NCI-H1436 (cell line): Measurements from ENCODE around the gene UCN2.

ENCODE experiments used
- DNase-seq: peaks from one replicate; lab custom pipeline; 2025; lab: John Stamatoyannopoulos, UW

The UCN2 gene

DNA sequence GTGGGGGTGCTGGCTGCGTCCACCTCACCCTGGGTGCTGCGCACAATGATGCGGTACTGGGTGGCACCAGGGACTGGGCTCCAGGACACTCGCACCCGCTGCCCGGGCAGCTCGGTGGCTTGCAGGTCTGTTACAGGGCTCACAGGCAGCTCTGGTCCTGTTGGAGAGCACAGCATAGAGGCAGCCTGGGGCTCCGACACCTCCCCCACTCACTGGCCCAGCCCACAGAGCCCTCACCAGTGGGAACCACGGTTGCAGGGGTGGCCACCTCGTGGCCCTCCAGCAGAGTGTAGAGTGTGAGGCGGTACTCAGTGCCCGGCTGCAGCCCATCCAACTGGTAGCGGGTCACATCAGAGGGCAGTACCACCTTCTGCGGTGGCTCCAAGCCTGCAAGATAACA is 27.9 kb upstream of the UCN2 start:
- no peak for DNase-seq

DNA sequence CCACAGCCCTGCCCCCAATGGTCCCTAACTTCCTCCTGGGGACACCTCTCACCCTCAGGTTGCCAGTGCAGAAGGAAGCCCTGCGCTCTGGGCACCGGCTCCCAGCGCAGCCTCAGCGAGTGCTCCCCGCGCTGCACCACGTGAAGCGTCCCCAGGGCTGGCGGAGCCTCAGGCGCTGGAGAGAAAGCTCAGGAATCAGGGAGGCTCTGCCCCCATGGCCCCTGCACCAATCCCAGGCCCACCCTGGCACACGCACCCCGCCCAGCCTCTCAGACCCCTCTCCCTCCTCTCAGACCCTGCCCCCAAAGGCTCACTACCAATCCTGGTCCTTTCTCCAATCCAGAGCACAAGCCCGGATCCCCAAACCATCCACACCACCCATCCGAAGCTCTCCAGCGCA is 24.6 kb upstream of the UCN2 start:
- peak; percentile 28 for DNase-seq

GRCh38 chr3:48587686-48588085 is 24.1 kb upstream of the UCN2 start:
- no peak for DNase-seq

DNA sequence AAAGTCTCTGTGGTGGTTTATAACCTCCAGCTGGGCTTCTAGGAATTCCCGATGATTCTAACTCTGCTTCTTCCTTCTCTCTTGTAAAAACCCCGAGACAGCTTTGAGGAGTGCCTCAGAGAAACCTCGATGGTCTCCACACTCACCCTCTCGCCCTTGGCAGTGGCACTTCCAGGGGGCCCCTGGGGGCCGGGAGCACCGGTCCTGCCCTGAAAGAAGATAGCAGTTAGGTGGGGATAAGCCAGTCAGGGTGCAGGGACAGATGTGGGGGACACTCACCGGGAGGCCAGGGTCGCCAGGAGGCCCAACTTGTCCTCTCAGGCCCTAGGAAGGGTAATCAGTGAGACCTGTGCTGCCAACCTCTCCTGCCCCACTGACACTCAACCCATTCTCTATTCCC is 21.8 kb upstream of the UCN2 start:
- no peak for DNase-seq

GRCh38 chr3:48584836-48585235 is 21.3 kb upstream of the UCN2 start:
- no peak for DNase-seq

DNA sequence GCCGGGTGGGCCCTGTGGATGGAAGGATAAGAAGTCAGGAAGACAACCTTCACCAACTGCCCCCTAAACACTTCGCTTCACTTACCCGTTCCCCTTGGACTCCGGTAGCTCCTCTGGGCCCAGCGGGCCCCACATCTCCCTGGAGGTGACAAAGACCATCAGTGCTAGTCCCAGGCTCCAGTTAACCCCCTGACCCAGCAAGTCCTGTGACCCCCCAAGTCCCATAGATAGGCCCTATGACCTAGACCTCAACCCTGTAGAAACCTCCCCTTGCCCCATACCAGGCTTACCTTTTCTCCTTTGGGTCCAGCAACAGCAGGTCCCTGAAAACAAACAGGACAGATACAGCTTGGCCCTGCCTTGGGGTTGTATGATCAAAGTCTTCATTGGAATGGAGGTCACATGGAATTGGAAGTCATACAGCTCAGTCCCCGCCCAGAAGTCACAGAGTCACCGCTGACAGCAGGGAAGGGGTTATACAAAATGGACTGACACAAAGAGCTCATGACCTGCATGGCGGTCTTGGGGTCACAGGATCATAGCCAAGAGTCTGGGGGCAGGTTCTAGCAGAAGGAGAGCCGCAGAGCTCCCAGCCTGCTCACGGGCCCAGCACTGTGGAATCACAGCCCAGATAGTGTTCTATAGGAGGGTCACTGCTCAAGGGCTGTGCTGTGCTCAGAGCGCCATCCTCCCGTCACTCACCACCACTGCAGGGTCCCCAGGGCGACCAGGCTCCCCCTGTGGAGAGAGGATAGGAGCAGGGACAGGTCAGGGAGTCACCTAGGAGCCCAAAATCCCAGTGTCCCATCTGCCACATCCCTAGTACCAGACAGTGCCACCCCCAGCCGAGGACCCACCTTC is 18.3 kb upstream of the UCN2 start:
- no peak for DNase-seq

GRCh38 chr3:48576647-48577046 is 13.1 kb upstream of the UCN2 start:
- no peak for DNase-seq

- DNase-seq, result no peak
Measured at GRCh38 chr3:48575366-48575765, 11.8 kb upstream of the UCN2 start.

DNA sequence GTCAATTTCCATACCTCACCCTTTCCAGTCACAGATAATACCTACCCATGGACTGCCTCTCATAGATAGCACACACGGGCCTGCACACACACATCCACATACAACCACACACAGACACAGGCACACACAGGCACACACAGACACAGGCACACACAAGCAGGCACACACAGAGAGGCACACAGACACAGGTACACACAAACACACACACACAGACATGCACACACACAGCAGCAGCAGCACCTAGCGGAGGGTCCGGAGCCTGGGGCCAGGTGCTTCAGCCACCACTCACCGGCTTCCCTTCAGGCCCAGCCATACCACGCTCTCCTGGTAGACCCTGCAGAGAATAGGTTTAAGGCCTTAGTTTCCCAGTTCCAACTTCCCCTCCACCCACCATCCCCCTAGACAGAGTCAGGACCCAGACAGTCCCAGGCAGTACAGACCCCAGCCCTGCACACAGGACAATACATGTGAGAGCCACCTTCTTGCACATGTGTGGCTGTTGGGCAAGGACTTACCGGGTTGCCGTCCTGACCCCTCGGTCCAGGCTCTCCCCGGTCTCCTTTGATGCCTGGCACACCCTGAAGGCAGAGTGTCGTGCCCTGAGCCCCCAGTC is 10.5 kb upstream of the UCN2 start:
- DNase-seq, result no peak

- no peak for DNase-seq
Measured at GRCh38 chr3:48572517-48572916, 8.9 kb upstream of the UCN2 start.

DNA sequence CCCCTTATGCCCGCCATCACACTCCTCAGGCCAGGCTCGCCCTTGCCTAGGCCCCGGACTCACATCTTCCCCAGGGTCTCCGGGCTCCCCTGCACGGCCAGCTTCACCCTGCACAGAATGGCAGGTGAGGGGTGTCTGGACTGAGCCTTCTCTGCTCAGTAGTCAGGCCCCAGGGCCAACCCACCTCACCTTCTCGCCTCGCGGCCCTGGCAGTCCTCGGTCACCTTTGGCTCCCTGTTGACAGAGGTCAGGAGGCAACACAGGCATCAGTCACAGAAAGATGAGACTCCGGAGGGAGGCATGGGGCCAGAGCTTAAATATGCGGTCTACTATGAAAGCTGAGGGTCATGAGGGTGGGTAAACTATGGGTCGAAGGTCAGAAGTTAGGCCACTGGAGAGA is 8.4 kb upstream of the UCN2 start:
- DNase-seq, result no peak

GRCh38 chr3:48569808-48570450 is 6.3 kb upstream of the UCN2 start:
- DNase-seq, result no peak

- DNase-seq, result no peak
Measured at GRCh38 chr3:48569400-48569799, 5.8 kb upstream of the UCN2 start.

DNA sequence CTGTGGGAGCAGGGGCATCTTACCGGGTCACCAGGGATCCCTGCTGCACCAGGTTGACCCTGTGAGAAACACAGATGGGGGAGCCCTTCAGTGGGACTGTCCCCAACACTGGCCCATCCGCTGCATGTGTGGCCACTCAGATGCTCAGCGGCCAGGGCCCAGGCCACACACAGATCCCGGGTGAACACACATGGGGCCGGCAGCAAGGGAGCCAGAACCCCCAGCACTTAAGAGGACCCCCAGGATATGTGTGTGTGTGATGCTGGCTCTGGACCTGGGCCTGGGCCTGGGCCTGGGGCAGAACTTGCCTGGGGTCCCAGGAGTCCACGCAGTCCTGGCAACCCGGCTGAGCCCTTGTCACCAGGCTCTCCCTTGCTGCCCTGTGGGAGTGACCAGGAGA is 4.9 kb upstream of the UCN2 start:
- DNase-seq, result no peak

DNA sequence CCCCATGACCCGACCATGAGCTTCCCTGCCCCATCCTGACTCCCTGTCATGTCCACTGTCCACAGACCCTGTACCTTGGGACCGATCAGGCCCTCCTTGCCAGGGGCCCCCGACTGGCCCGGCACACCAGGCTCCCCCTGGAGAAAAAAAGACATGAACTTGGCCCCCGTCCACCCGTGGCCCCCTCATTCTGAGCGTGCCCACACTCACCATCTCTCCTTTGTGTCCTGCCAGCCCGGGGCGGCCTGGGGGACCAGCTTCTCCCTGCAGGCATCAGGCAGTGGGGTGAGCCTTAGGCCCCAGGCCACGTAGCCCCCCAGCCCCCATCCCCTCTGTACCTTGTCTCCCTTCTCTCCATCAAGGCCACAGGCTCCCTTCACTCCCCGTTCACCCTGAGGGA is 3.9 kb upstream of the UCN2 start:
- no peak for DNase-seq

- DNase-seq, result no peak
Measured at GRCh38 chr3:48567090-48567489, 3.5 kb upstream of the UCN2 start.

- no peak for DNase-seq
Measured at GRCh38 chr3:48566401-48566760, 2.8 kb upstream of the UCN2 start.

GRCh38 chr3:48565591-48566400 is 2.2 kb upstream of the UCN2 start:
- DNase-seq, result no peak

- DNase-seq, result no peak
Measured at GRCh38 chr3:48565186-48565585, 1.6 kb upstream of the UCN2 start.

- DNase-seq, result no peak
Measured at GRCh38 chr3:48564667-48565066, 1.1 kb upstream of the UCN2 start.

- DNase-seq, result no peak
Measured at GRCh38 chr3:48564022-48564421, 441 bp upstream of the UCN2 start.

GRCh38 chr3:48562367-48563095 is 1.1 kb downstream of the UCN2 start:
- DNase-seq, result no peak
